ENCODE measurements around the gene PILRA.
"Not testable (repeated sequence)": the region's sequence is repeated elsewhere in the genome, so short reads cannot be mapped to it uniquely, and the experiment has no call there.

Gene PILRA

DNA sequence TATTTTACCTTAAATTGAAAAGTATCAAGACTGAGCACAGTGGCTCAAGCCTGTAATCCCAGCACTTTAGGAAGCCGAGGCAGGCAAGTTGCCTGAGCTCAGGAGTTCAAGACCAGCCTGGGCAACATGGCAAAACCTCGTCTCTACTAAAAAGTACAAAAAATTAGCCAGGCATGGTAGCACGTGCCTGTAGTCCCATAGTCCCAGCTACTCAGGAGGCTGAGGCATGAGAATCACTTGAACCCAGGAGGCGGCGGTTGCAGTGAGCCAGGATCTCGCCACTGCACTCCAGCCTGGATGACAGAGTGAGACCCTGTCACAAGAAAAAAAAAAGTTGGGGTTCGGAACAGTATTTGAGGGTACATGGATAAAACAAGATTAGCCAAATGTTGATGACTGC, 66.0 kb downstream of the PILRA start:
- DNase-seq; in situ Hi-C loops (cut with HindIII; ENCODE audit: low pct_ligation_motif_present, low pct_unique_long_range_greater_than_20kb, low sequenced_read_pairs): not testable (repeated sequence)

DNA sequence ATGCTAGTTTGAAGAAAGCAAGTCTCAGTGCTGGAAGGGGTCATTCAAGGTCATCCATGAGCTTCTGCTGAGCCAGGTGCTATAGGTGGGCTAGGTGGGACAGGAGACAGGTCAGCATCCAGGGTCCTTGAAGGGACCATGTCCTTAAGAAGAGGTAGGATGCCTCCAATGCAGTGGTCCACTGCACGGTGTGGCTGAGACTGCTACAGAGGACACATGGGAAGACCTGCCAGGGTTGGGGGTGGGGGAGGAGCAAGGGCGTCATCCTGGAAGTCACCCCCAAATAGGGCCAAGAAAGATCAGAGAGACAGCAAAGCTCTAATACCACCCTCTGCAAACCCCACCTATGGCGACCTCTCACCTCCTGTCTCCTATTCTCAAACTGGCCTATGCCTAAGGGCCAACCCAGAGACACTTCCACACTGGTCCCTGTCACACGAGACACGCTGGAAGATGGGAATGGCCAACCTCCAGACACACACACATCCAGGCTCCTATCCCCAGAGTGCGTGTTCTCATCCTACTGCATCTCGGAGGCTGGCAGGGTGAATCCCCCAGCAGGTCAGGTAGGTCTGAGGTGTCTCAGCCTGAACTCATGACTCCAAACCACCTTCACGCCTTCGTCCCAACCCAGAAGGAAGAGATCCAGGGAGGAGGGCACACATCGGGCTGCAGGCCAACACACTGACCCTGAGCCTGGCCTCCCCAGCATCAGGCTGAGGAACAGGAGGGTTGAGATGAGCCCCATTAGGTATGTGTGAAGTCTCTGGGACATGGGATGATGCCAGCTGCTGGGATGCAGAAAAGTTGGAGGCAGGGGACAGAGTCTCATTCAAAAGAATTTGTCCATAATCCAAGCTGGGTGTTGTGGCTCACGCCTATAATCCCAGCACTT, 68.6 kb downstream of the PILRA start:
- DNase-seq, result no peak
- in situ Hi-C loops (cut with HindIII; ENCODE audit: low pct_ligation_motif_present, low pct_unique_long_range_greater_than_20kb, low sequenced_read_pairs), result no loop called here

DNA sequence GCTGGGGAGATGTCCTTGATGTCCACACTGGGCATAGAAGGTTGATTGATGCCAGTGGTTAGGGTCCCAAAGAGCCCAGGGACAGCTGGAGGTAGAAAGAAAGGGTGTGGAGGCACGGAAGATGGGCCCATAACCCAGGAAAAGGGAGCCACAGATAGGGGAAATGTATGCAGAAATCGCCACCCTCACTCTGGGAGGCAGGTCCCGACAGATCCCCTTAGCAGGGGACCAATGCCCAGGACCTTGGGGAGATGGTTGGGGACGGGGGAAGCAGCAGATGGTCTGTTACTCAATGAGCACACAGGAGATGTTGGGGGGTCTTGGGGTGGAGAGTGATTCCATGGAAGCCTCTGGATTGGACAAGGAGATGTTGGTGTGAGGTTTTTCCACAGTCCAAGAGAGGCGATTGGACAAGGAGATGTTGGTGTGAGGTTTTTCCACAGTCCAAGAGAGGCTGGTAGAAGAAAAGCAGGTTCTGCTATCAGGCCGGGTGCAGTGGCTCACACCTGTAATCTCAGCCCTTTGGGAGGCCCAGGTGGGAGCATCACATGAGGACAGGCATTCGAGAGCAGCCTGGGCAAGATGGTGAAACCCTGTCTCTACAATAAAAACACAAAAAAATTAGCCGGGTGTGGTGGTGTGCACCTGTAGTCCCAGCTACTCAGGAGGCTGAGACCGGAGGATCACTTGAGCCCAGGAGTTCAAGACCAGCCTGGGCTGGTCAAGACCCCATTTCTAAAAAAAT, 70.0 kb downstream of the PILRA start:
- no peak for DNase-seq
- in situ Hi-C loops (cut with HindIII; ENCODE audit: low pct_ligation_motif_present, low pct_unique_long_range_greater_than_20kb, low sequenced_read_pairs), result no loop called here

GRCh38 chr7:100444311-100445278, 71.3 kb downstream of the PILRA start:
- in situ Hi-C loops (cut with HindIII; ENCODE audit: low pct_ligation_motif_present, low pct_unique_long_range_greater_than_20kb, low sequenced_read_pairs), result no loop called here
- no peak for DNase-seq

- DNase-seq, result no peak
- in situ Hi-C loops (cut with HindIII; ENCODE audit: low pct_ligation_motif_present, low pct_unique_long_range_greater_than_20kb, low sequenced_read_pairs), result no loop called here
Measured at GRCh38 chr7:100446040-100446439, 72.8 kb downstream of the PILRA start.

DNA sequence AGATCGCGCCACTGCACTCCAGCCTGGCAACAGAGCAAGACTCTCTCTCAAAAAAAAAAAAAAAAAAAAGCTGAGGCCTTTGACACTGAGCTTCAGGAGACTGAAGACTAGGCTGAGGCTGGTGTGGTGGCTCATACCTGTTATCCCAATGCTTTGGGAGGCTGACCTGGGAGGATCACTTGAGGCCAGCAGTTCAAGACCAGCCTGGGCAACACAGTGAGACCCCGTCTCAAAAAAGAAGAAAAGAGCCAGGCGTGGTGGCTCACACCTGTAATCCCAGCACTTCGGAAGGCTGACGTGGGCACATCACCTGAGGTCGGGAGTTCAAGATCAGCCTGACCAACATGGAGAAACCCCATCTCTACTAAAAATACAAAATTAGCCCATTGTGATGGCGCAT, 74.1 kb downstream of the PILRA start:
- DNase-seq; in situ Hi-C loops (cut with HindIII; ENCODE audit: low pct_ligation_motif_present, low pct_unique_long_range_greater_than_20kb, low sequenced_read_pairs): not testable (repeated sequence)

DNA sequence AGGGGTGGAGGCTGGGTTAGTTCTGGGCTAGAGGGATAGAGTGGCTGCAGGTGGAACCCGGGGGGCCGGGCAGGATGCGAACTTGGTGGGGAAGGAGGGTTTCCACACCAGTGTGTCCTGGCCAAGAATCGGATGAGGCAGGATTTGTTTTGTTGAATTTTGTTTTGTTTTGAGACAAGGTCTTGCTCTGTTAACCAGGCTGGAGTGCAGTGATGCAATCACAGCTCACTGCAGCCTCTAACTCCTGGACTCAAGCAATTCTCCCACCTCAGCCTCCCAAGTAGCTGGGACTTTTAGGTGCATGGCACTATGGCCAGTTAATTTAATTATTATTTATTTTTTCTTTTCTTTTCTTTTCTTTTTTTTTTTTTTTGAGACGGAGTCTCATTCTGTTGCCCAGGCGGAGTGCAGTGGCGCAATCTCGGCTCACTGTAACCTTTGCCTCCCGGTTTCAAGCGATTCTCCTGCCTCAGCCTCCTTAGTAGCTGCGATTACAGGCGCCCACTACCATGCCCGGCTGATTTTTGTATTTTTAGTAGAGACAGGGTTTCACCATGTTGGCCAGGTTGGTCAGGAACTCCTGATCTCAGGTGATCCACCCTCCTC, 76.0 kb downstream of the PILRA start:
- in situ Hi-C loops (cut with HindIII; ENCODE audit: low pct_ligation_motif_present, low pct_unique_long_range_greater_than_20kb, low sequenced_read_pairs), result no loop called here

More for the DNA sequence above, 76.0 kb downstream of the PILRA start:
- DNase-seq, result no peak
